Measurements from ENCODE around the gene FAM161B. TPM values are rescaled to one million over a fixed set of nuclear protein-coding genes. Genes with fewer than 3 reads are reported as not detected.

Gene FAM161B
- total RNA-seq, 4 donors from 2014 or later, result 5.0 to 7.7 (median 6.0) TPM

Other genes with a start within 250 kb of the FAM161B start
- 10 to 100 TPM in 1 of 4 donors, 1 to 10 TPM in 3; 7.6 to 18.5 (median 8.8) TPM for gene PNMA1, start 235.7 kb downstream of the FAM161B start, total RNA-seq
- 10 to 100 TPM in 2 of 4 donors, 1 to 10 TPM in 2; 5.6 to 15.7 (median 9.9) TPM for gene PTGR2, start 98.3 kb downstream of the FAM161B start, total RNA-seq
- gene ZNF410, start 63.2 kb downstream of the FAM161B start, total RNA-seq, result 10 to 100 TPM; 22.6 to 33.2 (median 24.0) TPM
- gene COQ6, start 208 bp upstream of the FAM161B start, total RNA-seq, result 10 to 100 TPM; 36.5 to 60.6 (median 42.2) TPM
- gene ENTPD5, start 69.2 kb upstream of the FAM161B start, total RNA-seq, result 10 to 100 TPM in 1 of 4 donors, 1 to 10 TPM in 3; 5.4 to 10.2 (median 7.3) TPM
- 1 to 10 TPM in 3 of 4 donors, under 1 TPM in 1; 0.95 to 8.7 (median 1.9) TPM for gene BBOF1, start 69.3 kb upstream of the FAM161B start, total RNA-seq
- 10 to 100 TPM in 3 of 4 donors, 1 to 10 TPM in 1; 5.9 to 26.3 (median 20.3) TPM for gene ALDH6A1, start 134.4 kb upstream of the FAM161B start, total RNA-seq
- 1 to 10 TPM; 3.4 to 5.6 (median 4.3) TPM for gene LIN52, start 134.9 kb upstream of the FAM161B start, total RNA-seq

Data from gastrocnemius medialis (tissue), 4 donors.